ENCODE data around the gene FLNB. TPM values are rescaled to one million over a fixed set of nuclear protein-coding genes. Genes with fewer than 3 reads are reported as not detected.

Gene FLNB
- polyA plus RNA-seq, 3 donors = 0.47 to 4.0 (median 2.1) TPM

- H3K4me2 ChIP-seq (replicated peaks; ENCODE audit: extremely low read depth, low read length, poor library complexity, severe bottlenecking) = no peak overlapping the region
- H3K27ac ChIP-seq (ENCODE audit: low read depth in 1 of 2, low read length in 2 of 2) = no peak overlapping the region
- no peaks in the 10 kb centered on the region for H3K9me3 Mint-ChIP-seq
- peaks cover 0 to 4% of the 10 kb centered on the region in 2 donors for H3K36me3 Mint-ChIP-seq
- no peak overlapping the region for H3K4me3 Mint-ChIP-seq
- TF ChIP-seq, protein P1, sequence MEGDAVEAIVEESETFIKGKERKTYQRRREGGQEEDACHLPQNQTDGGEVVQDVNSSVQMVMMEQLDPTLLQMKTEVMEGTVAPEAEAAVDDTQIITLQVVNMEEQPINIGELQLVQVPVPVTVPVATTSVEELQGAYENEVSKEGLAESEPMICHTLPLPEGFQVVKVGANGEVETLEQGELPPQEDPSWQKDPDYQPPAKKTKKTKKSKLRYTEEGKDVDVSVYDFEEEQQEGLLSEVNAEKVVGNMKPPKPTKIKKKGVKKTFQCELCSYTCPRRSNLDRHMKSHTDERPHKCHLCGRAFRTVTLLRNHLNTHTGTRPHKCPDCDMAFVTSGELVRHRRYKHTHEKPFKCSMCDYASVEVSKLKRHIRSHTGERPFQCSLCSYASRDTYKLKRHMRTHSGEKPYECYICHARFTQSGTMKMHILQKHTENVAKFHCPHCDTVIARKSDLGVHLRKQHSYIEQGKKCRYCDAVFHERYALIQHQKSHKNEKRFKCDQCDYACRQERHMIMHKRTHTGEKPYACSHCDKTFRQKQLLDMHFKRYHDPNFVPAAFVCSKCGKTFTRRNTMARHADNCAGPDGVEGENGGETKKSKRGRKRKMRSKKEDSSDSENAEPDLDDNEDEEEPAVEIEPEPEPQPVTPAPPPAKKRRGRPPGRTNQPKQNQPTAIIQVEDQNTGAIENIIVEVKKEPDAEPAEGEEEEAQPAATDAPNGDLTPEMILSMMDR (IDR thresholded peaks at IDR 0.05) = no peak
- peak overlapping the region in 1 of 7 donors; percentile 26 for H3K27ac Mint-ChIP-seq
- intact Hi-C loops (cut with micrococcal nuclease) = no loop called here
- H3K9me3 ChIP-seq (replicated peaks in 1 of 2; ENCODE audit: control insufficient read depth in 1 of 2, insufficient read depth in 1 of 2, low read length in 2 of 2) = no peaks in the 10 kb centered on the region
- H3K9ac ChIP-seq (ENCODE audit: insufficient read depth, low read length, poor library complexity, severe bottlenecking) = no peak overlapping the region
- 100% methylated on average over 2 of the region's 5 CpGs for WGBS (ENCODE audit: insufficient coverage)
- no peaks in the 10 kb centered on the region for H3K4me1 ChIP-seq (ENCODE audit: control insufficient read depth in 1 of 2, insufficient read depth in 2 of 2, low read length in 2 of 2)
- H3K79me2 ChIP-seq (ENCODE audit: insufficient read depth, low read length) = peaks cover 60% of the 10 kb centered on the region
- no peak overlapping the region for H2AFZ ChIP-seq (ENCODE audit: insufficient read depth, low read depth, low read length, poor library complexity, severe bottlenecking)
- no peaks in the 10 kb centered on the region for H3K36me3 ChIP-seq (replicated peaks in 1 of 2; ENCODE audit: control insufficient read depth in 1 of 2, insufficient read depth in 2 of 2, low read length in 2 of 2)
- H3K4me3 ChIP-seq (replicated peaks in 1 of 3; ENCODE audit: low read depth in 2 of 3, low read length in 3 of 3) = no peak overlapping the region
- H3K4me1 Mint-ChIP-seq = peaks cover 21% of the 10 kb centered on the region
- H3K27me3 Mint-ChIP-seq (ENCODE audit: low read depth in 3 of 3) = no peaks in the 10 kb centered on the region
- no peaks in the 10 kb centered on the region for H4K20me1 ChIP-seq (ENCODE audit: insufficient read depth, low read length)
- H3K27me3 ChIP-seq (ENCODE audit: control insufficient read depth in 2 of 2, insufficient read depth in 2 of 2, low read length in 2 of 2) = no peaks in the 10 kb centered on the region
- DNase-seq = no peak
Observed at GRCh38 chr3:58025406-58025805, 17.2 kb downstream of the FLNB start.

GRCh38 chr3:58025837-58026569, 17.8 kb downstream of the FLNB start:
- WGBS (ENCODE audit: insufficient coverage) = 73% methylated on average over 11 of the region's 12 CpGs
- H2AFZ ChIP-seq (ENCODE audit: insufficient read depth, low read depth, low read length, poor library complexity, severe bottlenecking) = no peak overlapping the region
- H3K4me3 ChIP-seq (replicated peaks in 1 of 3; ENCODE audit: low read depth in 2 of 3, low read length in 3 of 3) = no peak overlapping the region
- H3K79me2 ChIP-seq (ENCODE audit: insufficient read depth, low read length) = peaks cover 60% of the 10 kb centered on the region
- peaks cover 0 to 4% of the 10 kb centered on the region in 2 donors for H3K36me3 Mint-ChIP-seq
- H3K27me3 Mint-ChIP-seq (ENCODE audit: low read depth in 3 of 3) = no peaks in the 10 kb centered on the region
- DNase-seq = no peak
- H3K9me3 Mint-ChIP-seq = no peaks in the 10 kb centered on the region
- no peaks in the 10 kb centered on the region for H3K9me3 ChIP-seq (replicated peaks in 1 of 2; ENCODE audit: control insufficient read depth in 1 of 2, insufficient read depth in 1 of 2, low read length in 2 of 2)
- H3K4me1 ChIP-seq (ENCODE audit: control insufficient read depth in 1 of 2, insufficient read depth in 2 of 2, low read length in 2 of 2) = no peaks in the 10 kb centered on the region
- no peaks in the 10 kb centered on the region for H3K27me3 ChIP-seq (ENCODE audit: control insufficient read depth in 2 of 2, insufficient read depth in 2 of 2, low read length in 2 of 2)
- H3K4me3 Mint-ChIP-seq = no peak overlapping the region
- TF ChIP-seq, protein P1 (IDR thresholded peaks at IDR 0.05) = no peak
- no peak overlapping the region for H3K27ac ChIP-seq (ENCODE audit: low read depth in 1 of 2, low read length in 2 of 2)
- H3K9ac ChIP-seq (ENCODE audit: insufficient read depth, low read length, poor library complexity, severe bottlenecking) = no peak overlapping the region
- H4K20me1 ChIP-seq (ENCODE audit: insufficient read depth, low read length) = no peaks in the 10 kb centered on the region
- no peak overlapping the region for H3K4me2 ChIP-seq (replicated peaks; ENCODE audit: extremely low read depth, low read length, poor library complexity, severe bottlenecking)
- H3K27ac Mint-ChIP-seq = no peak overlapping the region
- peaks cover 21% of the 10 kb centered on the region for H3K4me1 Mint-ChIP-seq
- intact Hi-C loops (cut with micrococcal nuclease) = no loop called here
- H3K36me3 ChIP-seq (replicated peaks in 1 of 2; ENCODE audit: control insufficient read depth in 1 of 2, insufficient read depth in 2 of 2, low read length in 2 of 2) = no peaks in the 10 kb centered on the region
